ENCODE data around the gene IL21R.
A peak's percentile ranks its signal among the peaks of the same experiment; 100 is the strongest.
"Not testable (repeated sequence)": the region's sequence is repeated elsewhere in the genome, so short reads cannot be mapped to it uniquely, and the experiment has no call there.

Gene IL21R

DNA sequence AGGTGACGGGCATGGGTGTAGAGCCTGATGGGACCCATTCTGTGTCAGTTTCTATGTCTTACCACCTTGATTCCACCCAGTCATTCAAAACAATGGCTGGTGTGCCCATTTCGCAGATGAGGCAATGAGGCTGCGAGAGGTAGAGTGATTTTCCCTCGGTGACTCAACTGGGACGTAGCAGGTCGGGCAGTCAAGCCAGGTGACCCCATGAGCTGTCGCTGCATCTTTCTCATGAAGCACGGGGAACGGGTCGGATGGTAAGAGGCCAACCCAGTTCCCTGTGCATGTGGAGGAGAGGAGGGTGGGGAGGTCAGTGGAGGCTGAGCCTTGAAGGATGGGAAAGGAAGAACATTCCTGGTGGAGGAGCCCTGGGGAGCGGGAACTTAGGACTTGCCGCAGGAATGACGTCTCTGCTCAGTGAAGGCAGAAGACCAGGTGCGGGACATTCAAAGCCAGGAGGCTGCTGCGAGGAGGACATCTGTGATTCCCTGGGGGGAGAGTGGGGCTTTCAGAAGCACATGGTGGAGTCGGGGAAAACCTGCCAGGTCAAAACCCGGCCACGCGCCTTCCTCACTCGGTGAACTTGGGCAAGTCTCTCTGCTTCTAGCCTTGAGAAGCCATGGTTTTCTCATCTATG is 1.1 kb downstream of the IL21R start:
- DNase-seq, result no peak

DNA sequence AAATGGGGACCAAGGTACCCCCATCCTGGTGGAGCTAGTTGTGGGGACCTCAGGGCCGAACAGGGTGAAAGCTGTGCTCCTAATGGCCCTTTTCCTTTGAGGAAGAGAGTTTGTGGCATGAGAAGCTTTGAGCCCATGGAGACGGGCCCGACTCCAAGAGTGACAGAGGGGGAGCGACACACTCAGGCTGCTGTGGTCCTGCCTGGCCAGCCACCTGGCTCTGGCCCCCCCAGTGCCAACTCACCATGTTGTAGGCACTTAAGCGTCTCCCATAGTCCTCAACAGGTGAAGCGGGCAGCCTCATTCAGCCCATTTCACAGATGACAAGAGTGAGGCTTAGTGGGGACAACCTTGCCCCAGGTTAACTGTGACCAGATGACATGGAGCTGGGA is 1.6 kb downstream of the IL21R start:
- no peak for DNase-seq

DNA sequence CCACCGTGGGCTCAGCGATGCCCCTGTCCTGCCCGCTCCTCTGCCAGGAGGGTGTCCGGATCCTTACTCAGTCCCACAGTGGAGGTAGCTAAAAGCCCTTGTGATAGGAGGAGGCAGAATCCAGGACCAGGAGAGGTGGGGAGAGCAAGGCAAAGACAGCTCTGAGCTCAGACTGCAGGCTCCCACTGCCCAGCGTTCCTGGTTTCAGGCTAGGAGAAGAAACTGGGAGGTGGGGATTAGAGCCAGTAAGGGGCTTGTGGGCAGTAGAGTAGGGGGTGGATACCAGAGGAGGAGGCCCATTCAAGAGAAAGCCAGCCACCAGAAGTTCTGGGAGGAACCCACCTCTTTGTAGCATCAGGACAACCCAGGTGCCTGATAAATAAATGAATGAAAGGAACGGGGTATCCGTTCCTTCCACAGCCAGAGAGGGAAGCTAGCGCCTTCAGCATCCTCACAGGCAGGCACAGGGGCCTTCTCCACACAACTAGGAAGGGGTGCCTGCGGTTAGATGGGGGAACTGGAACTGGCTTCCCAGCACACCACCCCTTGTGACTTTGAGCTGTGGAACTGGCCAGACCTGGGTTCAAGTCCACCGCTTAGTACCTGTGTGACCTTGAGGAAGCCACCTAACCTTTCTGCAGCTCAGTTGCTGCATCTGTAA is 2.3 kb downstream of the IL21R start:
- no peak for DNase-seq

DNA sequence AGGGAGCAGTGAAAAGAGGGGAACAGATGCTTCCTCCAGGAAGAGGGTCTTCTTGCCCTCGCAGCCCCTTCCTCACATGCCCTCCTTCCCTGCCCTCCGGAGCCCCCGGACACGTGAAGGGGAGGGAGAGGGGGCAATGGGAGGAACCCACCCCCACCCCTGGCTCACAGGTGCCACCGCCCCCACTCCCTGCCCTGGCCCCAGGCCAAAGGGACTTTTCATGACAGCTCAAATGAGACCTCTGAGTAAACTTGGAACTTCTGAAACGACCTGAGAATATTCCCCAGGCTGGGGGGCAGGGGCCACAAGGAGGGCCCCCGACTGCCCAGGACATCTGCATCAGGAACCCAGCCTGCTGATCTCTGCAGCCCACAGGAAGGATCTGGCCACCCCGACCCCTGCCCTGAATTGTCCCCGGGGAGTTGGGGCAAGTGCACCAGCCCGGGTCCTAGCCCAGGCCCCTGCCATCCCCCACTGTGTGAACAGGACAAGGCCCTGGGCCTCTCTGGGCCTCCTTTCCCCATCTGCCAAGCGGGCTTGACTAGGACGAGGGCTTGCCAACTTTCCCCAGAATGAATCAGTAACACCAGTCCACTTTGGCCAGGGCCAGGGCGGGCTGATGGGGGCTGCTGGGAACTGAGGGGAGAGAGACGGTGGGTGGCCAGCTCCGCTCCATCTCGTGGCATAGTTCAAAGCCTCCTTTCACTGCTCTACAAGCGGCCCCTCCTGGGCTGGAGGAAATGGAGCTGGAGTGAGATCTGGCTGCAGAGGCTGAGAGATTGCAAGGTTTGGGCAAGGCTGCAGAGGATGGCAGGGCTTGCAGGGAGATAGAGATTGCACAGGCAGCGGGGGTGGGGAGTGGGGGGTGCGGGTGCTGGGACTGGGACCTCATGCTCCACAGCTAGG is 3.8 kb downstream of the IL21R start:
- DNase-seq, result no peak

DNA sequence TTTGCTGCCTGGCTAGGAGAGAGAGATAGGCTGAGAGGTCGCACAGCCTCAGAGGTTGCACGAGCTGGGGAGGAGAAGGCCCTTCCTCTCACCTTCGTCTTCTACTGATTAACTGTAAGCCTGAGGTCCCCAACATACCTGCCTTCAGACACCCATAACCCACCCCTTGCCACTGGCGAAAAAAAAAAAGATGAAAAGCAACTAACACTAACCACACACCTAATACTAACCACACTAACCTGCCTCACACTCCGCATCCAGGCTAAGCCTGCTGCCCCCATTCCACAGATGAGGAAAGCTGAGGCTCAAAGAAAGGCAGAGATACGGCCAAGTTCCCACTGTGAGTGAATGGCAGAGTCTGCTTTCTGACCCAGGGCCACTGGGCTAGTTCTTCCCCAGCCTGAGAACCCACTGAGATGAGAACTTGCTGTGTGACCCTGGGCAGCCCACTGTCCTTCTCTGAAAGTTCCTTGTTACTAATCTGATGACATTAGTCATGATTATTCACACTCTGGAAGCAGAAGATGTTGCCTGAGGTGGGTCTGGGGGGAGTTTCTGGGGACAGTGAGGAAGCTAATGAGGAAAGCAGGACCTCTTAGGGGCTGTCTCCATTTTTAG is 4.6 kb downstream of the IL21R start:
- DNase-seq, result peak in 2 of 3 donors; percentile 51 to 59

DNA sequence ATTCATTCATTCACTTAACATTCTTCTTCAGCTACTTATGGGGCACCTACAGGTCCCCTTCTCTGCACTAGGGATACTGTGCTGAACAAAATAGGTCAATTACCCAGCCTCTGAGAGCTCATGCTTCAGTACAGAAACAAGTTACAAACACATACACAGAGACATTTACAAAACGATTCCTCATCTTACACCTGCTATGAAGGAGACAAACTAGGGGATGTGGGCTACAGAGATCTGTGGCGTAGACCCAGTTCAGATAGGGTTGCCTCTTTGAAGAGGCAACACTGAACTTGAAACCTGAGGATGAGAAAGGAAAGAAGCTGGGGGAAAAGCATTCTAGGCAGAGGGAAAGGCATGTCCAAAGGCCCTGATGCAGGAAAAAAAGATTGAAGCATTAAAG is 5.2 kb downstream of the IL21R start:
- DNase-seq, result no peak

DNA sequence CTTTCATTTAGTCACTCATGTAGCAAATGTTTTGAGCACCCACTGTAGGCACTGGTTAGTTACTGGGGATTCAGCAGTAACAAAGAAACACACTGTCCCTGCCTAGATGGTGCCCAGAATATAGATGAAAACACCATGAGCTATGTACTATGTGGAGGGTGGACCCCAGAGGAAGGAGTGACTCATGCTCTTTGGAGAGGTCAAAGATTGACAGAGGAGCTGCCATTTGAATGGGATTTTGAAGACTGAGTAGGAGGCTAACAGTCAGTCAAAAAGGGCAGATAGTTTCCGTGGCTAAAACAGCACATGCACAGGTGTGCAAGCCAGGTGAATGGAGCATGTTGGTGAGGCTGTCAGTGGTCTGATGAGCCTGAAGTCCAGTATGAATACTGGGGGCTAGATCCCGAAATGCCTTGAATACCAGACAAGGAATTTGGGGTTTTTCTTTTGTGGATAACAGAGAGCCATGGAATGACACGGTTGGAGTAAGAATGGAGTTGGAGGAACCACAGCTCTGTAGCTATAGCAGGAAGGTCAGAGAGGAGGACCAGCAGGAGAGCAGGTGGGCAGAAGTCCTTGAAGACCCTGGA is 6.1 kb downstream of the IL21R start:
- DNase-seq, result peak; percentile 67 to 79 (median 71)

DNA sequence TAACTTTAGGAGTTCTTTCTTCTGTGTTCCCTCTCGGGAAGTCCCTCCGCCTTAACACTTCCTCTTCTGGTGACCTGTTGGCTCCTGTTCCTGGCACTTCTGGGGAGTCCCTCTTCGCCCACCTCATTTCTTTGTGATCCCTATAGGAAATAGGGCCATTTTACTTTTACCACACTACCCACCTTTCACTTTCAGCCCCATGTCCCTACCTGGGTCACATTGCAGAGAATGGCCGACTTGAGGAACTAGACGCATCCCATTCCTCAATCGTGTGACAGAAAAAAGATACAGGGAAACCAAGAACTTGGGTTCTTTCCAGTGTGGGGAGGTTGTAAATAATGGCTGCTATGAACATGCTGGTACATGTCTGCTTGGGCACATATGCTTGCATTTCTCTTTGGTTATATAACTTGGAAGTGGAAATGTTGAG is 6.6 kb downstream of the IL21R start:
- peak; percentile 70 to 85 (median 83) for DNase-seq

DNA sequence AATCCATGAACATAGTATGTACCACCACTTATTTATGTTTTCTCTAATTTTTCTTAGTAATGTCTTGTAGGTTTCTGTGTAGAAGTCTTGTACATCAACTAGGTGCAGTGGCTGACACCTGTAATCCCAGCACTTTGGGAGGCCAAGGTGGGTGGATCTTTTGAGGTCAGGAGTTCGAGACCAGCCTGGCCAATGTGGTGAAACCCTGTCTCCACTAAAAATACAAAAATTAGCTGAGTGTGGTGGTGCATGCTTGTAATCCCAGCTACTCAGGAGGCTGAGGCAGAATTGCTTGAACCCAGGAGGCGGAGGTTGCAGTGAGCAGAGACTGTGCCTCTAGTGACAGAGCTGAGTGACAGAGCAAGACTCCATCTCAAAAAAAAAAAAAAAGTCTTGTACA is 8.0 kb downstream of the IL21R start:
- not testable (repeated sequence) for DNase-seq

DNA sequence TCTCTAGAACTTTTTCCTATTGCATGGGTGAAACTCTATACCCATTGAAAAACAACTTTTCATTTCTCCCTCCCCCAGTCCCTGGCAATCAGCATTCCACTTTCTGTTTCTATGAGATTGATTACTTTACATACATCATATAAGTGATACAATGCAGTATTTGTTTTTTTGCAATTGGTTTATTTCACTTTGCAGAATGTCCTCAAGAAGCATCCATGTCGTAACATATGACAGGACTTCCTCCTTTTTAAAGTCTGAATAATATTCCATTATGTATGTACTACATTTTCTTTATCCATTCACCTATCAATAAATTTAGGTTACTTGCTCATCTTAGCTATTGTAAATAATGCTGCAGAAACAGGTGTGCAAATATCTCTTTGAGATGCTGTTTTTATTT is 8.8 kb downstream of the IL21R start:
- DNase-seq, result peak in 2 of 3 donors; percentile 69 to 71

DNA sequence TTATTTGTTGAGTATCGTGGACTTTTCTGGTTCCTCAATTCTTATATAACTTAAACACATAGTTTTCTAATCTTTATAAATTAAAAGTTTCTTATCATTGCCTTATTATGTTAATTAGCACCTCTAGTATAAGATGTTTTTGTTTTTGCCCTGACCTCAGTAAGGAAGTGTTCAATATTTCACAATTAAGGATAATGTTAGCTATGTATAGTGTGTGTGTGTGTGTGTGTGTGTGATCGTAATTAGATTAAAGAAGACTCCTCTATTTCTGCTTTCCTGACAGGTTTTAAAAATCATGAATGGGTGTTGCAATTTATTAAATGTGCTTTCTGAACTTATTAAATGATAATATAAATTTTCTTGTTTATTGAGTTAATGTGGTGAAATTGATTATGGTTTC is 12.0 kb downstream of the IL21R start:
- no peak for DNase-seq

DNA sequence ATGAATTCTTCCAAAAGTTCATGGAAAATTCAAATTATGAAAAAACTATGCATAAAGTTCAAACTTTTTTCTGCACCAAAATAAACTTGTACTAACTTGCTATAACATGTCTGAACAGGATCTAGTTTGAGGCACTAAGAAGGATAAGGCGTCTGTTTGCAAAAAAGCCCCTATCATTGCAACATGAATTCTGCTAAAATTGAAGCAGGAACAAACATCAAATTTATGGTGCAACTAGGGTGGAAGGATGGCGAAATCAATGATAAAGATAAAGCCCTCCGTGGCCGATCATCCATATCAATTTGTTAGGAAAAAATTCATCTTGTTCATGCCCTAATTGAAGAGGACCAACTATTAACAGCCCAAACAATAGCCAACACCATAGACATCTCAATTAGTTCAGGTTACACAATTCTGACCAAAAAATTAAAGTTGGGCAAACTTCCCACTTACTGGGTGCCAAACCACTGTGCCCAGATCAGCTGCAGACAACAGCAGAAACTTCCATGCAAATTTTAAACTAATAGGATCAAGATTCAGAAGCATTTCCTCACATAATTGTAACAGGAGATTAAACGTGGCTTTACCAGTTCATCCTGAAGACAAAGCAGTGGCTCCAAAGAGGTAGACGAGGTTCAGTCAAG is 12.9 kb downstream of the IL21R start:
- peak; percentile 62 to 74 (median 68) for DNase-seq

DNA sequence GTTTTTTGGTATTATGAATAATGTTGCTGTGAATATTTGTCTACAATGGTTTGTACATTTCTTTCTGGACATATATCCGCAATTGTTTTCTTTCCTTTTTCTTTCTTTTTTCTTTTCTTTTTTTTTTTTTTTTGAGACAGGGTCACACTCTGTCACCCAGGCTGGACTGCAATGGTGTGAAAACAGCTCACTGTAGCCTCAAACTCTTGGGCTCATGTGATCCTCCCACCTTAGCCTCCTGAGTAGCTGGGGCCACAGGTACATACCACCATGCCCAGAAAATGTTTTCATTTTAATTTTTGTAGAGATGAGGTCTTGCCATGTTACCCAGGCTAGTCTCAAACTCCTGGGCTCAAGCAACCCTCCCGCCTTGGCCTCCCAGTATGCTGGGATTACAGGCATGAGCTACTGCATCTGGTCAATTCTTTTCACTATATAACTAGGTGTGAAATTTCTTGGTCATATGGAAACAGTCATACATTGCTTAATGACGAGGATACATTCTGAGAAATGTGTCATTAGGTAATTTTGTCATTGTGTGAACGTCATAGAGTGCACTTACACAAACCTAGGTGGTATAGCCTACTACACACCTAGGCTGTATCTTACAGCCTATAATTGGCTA is 15.2 kb downstream of the IL21R start:
- no peak for DNase-seq

DNA sequence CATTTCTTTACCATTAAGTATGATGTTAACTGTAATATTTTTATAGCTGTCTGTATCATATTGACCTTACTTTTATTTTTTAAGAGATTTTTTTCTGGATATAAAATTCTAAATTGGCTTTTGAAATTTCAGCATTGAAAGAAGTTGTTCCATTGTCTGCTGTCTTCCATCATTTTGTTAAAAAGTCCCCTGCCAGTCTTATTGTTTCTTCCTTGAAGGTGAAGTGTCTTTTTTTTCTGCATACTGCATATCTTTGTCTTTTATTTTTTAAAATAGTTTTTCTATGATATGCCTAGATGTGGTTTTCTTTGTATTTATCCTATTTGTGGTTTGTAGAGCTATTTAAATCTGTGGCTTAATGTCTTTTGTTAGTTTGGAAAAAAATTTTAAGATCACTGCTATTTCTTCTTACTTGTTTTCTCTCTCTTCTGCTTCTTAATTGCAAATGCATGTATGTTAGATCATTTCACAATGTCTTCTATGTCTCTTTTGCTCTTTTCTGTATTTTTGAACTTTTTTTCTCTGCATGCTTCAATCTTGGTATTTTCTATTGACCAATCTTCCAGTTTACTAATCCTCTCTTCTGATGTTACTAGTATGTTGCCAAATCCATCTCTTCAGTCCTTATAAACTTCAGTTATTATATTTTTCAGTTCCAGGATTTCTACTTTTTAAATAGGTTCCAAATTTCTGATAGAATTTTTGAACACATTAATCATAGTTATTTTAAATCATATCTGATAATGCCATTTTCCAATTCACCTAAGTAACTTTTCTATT is 20.2 kb downstream of the IL21R start:
- peak in 1 of 3 donors; percentile 19 for DNase-seq

DNA sequence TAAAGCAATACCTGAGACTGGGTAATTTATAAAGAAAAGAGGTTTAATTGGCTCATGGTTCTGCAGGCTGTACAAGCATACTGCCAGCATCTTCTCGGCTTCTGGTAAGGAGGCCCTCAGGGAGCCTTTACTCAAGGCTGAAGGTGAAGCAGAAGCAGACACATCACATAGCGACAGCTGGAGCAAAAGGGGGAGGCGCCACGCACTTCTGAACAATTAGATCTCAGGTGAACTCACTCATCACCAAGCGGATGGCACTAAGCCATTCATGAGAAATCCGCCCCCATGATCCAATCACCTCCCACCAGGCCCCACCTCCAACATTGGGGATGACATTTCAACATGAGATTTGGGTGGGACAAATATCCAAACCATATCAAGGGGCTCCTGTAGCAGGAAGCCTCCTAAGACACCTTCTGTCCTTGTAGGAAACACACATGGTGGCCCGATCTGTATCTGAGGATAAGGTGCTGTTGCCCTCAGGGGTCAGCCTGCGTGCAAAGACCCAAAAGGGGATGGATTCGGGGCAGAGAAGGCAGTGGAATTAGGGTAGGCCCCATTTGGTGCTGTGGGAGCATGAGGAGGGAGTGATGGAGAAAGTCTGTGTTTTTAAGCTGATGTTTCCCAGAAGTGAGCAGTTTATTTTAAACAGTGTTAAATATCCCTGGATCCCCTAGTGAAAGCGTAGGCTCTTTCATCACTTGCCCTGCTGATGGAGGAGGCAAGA is 23.0 kb downstream of the IL21R start:
- no peak for DNase-seq

DNA sequence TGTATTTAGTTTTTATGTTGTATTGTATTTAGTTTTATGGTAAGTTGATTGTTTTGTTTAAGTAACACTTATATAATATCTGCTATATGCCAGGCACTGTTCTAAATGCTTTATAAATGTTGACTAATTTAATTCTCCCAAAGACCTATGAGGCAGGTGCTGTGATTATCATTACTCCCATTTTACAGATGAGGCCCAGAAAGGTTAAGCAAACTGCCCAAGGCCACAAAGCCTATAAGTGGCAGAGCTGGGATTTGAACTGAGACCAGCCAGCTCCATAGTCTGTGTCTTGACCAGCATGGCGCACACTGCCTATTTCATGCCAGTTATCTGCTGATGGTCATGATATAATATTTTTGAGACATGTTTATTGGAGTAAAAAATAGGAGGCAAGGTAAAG is 24.0 kb downstream of the IL21R start:
- no peak for DNase-seq

DNA sequence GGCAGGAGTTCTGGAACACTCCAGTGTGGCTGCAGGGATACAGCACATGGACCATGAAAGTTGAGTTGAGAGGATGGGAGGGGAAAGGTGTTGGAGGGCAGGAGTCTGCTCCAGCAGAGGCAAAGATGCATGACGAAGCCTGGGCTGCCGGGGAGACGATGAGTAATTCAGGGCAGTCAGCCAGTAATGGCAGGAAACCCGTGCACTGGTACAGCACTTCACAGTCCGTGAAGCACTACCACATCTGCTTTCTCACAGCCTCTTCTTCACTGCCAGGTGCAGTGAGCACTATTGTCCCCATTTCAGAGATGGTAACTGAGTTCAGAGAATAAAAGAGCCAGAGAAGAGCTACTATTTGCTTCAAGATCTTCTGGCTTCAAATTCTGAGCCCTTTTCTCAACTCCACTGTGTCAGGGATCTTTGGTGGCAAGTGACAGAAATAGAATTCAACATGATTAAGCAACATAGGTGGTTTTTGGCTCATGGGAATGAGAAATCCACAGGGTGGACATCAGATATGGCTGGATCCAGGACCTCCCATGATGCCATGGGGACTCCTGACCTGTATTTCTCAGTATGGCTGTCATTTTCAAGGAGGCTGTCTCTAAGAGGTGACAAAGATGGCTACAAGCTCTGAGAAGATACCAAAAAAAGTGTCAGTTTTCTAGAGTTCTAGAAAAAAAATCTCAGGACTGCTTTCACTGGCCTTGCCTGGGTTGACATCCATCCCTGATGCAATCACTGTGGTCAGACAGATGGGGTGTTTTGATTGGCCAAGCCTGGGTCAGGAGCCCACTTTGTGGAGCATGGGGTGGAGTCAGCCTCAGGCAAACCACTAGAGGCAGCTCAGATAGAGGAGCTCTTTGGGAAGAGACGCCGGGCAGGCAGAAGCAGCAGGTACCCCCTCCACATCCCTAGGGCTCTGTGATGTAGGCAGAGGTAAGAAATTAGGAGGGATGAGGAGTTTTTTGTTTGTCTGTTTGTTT is 24.7 kb downstream of the IL21R start:
- peak; percentile 84 to 88 (median 87) for DNase-seq

DNA sequence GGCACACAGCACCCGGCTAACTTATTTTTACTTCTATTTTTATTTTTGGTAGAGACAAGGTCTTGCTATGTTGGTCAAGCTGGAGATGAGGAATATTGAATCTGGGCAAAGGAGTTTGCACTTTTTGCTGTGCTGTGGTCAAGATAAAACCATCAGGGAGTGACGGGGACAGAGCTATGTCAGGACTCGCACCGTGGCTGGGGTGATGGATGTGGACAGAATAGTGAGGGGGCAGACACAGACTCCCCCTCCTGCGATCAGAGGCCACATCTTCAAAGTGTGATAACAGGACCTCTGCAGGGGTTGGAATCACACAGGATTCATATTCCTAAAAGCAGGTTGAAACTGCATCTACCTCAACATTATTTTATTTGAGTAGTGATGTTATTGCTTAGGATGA is 25.6 kb downstream of the IL21R start:
- no peak for DNase-seq

All from suppressor macrophage treated with lipopolysaccharide for 1 hour (primary cell).